Effector memory CD8-positive, alpha-beta T cell (primary cell): Measurements from ENCODE around the gene TCEANC2.
"Not testable (repeated sequence)": the region's sequence is repeated elsewhere in the genome, so short reads cannot be mapped to it uniquely, and the experiment has no call there.

Experiments
- ATAC-seq: fragments of 150-1000 bp; cut with Tn5 transposase; replicated peaks from 2 replicates; pipeline ENCODE4 v1.10.0; 2021; ENCODE audit warnings: mild to moderate bottlenecking, moderate library complexity
- DNase-seq, 3 experiments: peaks; one replicate each; pipeline ENCODE4 v3.0.0; 2021
- H3K27ac Mint-ChIP-seq, 2 donors: one replicate each; pipeline ENCODE4 v1.8.0; 2022; ENCODE audit warnings: mild to moderate bottlenecking in 2 of 2, mixed read lengths in 2 of 2, moderate library complexity in 2 of 2
- H3K27me3 Mint-ChIP-seq, 2 donors: one replicate each; pipeline ENCODE4 v1.8.0; 2022; ENCODE audit warnings: mixed read lengths in 2 of 2
- H3K36me3 Mint-ChIP-seq: one replicate; pipeline ENCODE4 v1.8.0; 2022; ENCODE audit warnings: mild to moderate bottlenecking, moderate library complexity, mixed read lengths; ENCODE audit not compliant: insufficient read depth
- H3K4me1 Mint-ChIP-seq, 2 donors: one replicate each; pipeline ENCODE4 v1.8.0; 2022; ENCODE audit warnings: low read depth in 2 of 2, mixed read lengths in 2 of 2
- H3K4me3 Mint-ChIP-seq, 2 donors: one replicate each; pipeline ENCODE4 v1.8.0; 2022; ENCODE audit warnings: mild to moderate bottlenecking in 2 of 2, mixed read lengths in 2 of 2, moderate library complexity in 2 of 2
- H3K9me3 Mint-ChIP-seq, 2 donors: one replicate each; pipeline ENCODE4 v1.8.0; 2022; ENCODE audit warnings: mixed read lengths in 2 of 2

The TCEANC2 gene

DNA sequence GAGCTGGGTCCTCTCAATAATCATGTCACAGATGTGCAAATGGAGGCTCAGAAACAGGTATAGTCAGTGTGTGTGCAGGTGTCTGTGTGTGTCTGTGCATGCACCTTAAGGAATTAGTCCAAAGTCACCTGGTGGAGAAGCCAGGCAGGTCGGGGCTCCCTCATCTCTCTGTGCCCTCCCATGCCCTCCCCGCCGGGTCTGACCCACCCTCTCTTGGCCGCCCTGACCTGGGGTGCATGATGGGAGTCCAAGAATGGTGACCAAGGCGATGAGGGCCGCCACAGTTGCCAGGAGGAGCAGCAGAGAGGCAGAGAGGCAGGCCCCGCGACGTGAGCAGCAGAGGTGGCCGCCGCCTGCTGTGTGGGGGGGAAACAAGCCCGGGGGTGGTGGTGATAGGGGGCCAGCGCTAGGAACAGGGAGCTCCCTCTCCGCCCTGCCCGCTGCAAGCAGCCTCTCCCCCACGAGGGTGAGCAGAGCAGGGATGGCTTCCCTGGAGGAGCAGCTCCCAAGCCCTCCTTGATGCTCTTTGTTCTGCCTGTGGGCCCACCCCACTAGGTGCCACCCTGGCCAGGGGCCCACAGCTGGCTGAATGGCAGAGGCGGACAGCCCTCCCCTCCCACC is 39.3 kb upstream of the TCEANC2 start:
- no peaks in the 10 kb centered on the region for H3K9me3 Mint-ChIP-seq
- no peaks in the 10 kb centered on the region for H3K36me3 Mint-ChIP-seq
- H3K4me1 Mint-ChIP-seq: no peaks in the 10 kb centered on the region
- ATAC-seq: no peak
- peaks cover 45 to 78% of the 10 kb centered on the region in 2 donors for H3K27me3 Mint-ChIP-seq
- no peak for DNase-seq
- no peak overlapping the region for H3K27ac Mint-ChIP-seq
- H3K4me3 Mint-ChIP-seq: no peak overlapping the region

- no peak overlapping the region for H3K27ac Mint-ChIP-seq
- H3K36me3 Mint-ChIP-seq: no peaks in the 10 kb centered on the region
- ATAC-seq (no peak), DNase-seq (no peak)
- peaks cover 22 to 53% of the 10 kb centered on the region in 2 donors for H3K27me3 Mint-ChIP-seq
- no peak overlapping the region for H3K4me3 Mint-ChIP-seq
- no peaks in the 10 kb centered on the region for H3K9me3 Mint-ChIP-seq
- no peaks in the 10 kb centered on the region for H3K4me1 Mint-ChIP-seq
Observed at GRCh38 chr1:54016343-54017282, 36.8 kb upstream of the TCEANC2 start.

- no peak within 1 kb of the TSS for H3K4me3 Mint-ChIP-seq
- no peaks in the 10 kb centered on the region for H3K4me1 Mint-ChIP-seq
- H3K36me3 Mint-ChIP-seq: no peaks in the 10 kb centered on the region
- DNase-seq (no peak), ATAC-seq (no peak)
- H3K9me3 Mint-ChIP-seq: no peaks in the 10 kb centered on the region
- no peak within 1 kb of the TSS for H3K27ac Mint-ChIP-seq
- peaks cover 17 to 39% of the 10 kb centered on the region in 2 donors for H3K27me3 Mint-ChIP-seq
Observed at GRCh38 chr1:54017979-54018378, 35.4 kb upstream of the TCEANC2 start, which contains the start of gene LDLRAD1. LDLRAD1 (minus strand) TSS chr1:54018186; CDS start chr1:54018112, 74 bp downstream.

GRCh38 chr1:54018635-54019034 is 34.8 kb upstream of the TCEANC2 start:
- no peaks in the 10 kb centered on the region for H3K9me3 Mint-ChIP-seq
- H3K27me3 Mint-ChIP-seq: peaks cover 10 to 33% of the 10 kb centered on the region in 2 donors
- ATAC-seq: no peak
- H3K4me1 Mint-ChIP-seq: no peaks in the 10 kb centered on the region
- no peaks in the 10 kb centered on the region for H3K36me3 Mint-ChIP-seq
- H3K4me3 Mint-ChIP-seq: no peak overlapping the region
- no peak for DNase-seq
- H3K27ac Mint-ChIP-seq: no peak overlapping the region

GRCh38 chr1:54019562-54020176 is 33.7 kb upstream of the TCEANC2 start:
- not testable (repeated sequence) for H3K4me1 Mint-ChIP-seq, H3K4me3 Mint-ChIP-seq, ATAC-seq, H3K27ac Mint-ChIP-seq, H3K9me3 Mint-ChIP-seq, H3K36me3 Mint-ChIP-seq, DNase-seq
- peaks cover 5 to 26% of the 10 kb centered on the region in 2 donors for H3K27me3 Mint-ChIP-seq

GRCh38 chr1:54024358-54024757 is 29.1 kb upstream of the TCEANC2 start:
- Mint-ChIP-seq H3K27me3 (no peaks in the 10 kb centered on the region), H3K27ac (no peak overlapping the region), H3K4me1 (peaks cover 0 to 2% of the 10 kb centered on the region in 2 donors)

GRCh38 chr1:54024811-54025210 is 28.6 kb upstream of the TCEANC2 start:
- not testable (repeated sequence) for H3K36me3 Mint-ChIP-seq, ATAC-seq, H3K27me3 Mint-ChIP-seq, H3K27ac Mint-ChIP-seq, H3K4me1 Mint-ChIP-seq, H3K9me3 Mint-ChIP-seq, DNase-seq, H3K4me3 Mint-ChIP-seq

More at GRCh38 chr1:54024358-54024757, 29.1 kb upstream of the TCEANC2 start:
- Mint-ChIP-seq H3K4me3 (no peak overlapping the region), H3K9me3 (no peaks in the 10 kb centered on the region), H3K36me3 (peaks cover 6% of the 10 kb centered on the region)
- DNase-seq: no peak
- no peak for ATAC-seq

GRCh38 chr1:54027848-54028247 is 25.6 kb upstream of the TCEANC2 start:
- ATAC-seq: no peak
- Mint-ChIP-seq H3K9me3 (no peaks in the 10 kb centered on the region), H3K27me3 (no peaks in the 10 kb centered on the region), H3K4me1 (peaks cover 0 to 2% of the 10 kb centered on the region in 2 donors), H3K4me3 (no peak overlapping the region), H3K27ac (no peak overlapping the region), H3K36me3 (peaks cover 34% of the 10 kb centered on the region)
- DNase-seq: no peak

DNA sequence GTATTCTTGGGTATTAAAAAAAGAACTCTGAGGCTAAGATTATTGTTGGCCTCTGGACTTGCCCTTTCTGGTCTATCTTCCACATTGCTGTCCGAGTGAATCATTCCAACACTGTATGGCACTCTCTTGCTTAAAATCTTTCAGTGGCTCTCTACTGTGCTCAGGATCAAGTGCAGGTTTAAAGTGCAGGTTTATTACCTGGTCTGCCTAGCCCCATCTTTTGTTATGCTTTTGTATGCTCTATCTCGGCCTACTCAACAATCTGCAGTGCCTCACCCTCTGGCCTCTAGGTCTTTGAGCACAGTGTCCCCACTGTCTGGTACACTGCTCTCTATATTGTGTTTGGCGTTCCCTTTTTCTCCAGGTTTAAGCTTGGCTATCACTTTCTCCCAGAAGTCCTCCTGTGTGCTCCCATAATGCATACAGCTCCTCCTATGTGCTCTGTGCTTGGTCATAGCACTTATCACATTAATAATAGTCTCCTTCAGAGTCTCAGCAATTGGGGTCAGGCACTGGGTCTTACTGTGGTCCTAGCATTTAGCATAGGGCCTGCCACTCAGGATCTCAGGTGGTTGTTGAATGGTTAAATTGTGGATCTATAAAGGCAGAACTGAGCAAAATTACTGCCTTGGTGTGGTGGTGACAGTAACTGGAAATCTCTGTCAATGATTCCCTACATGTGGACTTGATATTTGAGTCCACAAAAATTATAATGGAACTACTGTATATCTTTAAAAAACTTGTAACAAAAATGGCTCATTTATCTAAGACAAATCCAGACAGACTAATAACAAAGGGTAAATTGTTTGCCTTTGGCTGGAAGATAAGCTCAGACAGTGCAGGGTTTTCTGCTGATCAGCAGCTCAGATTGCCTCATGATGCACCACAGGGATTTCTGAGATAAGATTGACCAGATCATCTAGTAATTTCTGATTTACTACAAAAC is 24.8 kb upstream of the TCEANC2 start:
- no peaks in the 10 kb centered on the region for H3K27me3 Mint-ChIP-seq
- no peak overlapping the region for H3K4me3 Mint-ChIP-seq
- H3K36me3 Mint-ChIP-seq: peaks cover 41% of the 10 kb centered on the region
- peaks cover 0 to 2% of the 10 kb centered on the region in 2 donors for H3K4me1 Mint-ChIP-seq
- H3K9me3 Mint-ChIP-seq: no peaks in the 10 kb centered on the region
- DNase-seq: no peak
- peak overlapping the region; percentile 6 to 35 for H3K27ac Mint-ChIP-seq
- no peak for ATAC-seq

DNA sequence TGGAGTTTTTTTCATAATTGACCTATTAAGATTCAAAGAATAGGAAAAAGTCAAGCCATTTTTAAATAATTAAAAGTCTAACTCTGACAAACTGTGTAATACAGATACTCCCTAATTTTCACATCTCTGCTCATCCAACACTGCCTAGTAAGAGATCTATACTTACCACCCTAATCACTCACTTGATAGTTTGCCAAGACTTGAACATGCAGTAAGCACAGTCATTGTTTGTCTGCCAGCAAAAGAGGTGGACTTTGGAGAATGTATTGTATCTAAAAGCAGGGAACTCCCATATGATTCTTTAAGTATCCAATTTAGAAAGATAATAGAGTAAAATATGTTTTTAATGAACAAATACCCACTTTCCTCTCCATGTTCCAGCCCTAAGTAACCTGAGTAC is 15.9 kb upstream of the TCEANC2 start:
- DNase-seq (no peak), ATAC-seq (no peak)
- H3K27me3 Mint-ChIP-seq: no peaks in the 10 kb centered on the region
- no peaks in the 10 kb centered on the region for H3K9me3 Mint-ChIP-seq
- H3K27ac Mint-ChIP-seq: peak overlapping the region in 1 of 2 donors; percentile 71
- peaks cover 0 to 3% of the 10 kb centered on the region in 2 donors for H3K4me1 Mint-ChIP-seq
- no peak overlapping the region for H3K4me3 Mint-ChIP-seq
- H3K36me3 Mint-ChIP-seq: peaks cover 87% of the 10 kb centered on the region

- Mint-ChIP-seq H3K4me1 (peaks cover 7 to 22% of the 10 kb centered on the region in 2 donors), H3K4me3 (no peak overlapping the region), H3K27ac (peak overlapping the region in 1 of 2 donors; percentile 60), H3K36me3 (peaks cover 81% of the 10 kb centered on the region), H3K9me3 (no peaks in the 10 kb centered on the region), H3K27me3 (no peaks in the 10 kb centered on the region)
- no peak for ATAC-seq
- DNase-seq: no peak
Observed at GRCh38 chr1:54041806-54042205, 11.6 kb upstream of the TCEANC2 start.

DNA sequence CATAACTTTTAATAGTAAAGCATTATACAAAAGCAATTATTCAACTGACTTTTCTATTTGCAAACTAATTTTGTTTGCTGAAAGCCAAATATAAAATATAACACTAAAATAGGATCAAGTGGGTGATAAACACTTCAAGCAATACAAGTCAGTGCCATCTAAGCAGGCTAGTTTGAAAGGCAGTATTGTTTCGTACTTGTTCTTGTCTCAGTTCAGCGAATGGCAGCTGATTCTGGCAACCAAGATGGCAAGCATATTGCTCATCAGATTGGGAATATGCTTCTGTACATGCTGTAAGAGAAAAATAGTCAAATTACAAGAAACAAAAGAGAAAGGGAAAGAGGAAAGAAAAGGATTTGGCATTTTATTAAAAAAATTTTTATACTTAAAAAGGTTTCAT is 7.9 kb upstream of the TCEANC2 start:
- H3K9me3 Mint-ChIP-seq: no peaks in the 10 kb centered on the region
- ATAC-seq: no peak
- no peaks in the 10 kb centered on the region for H3K27me3 Mint-ChIP-seq
- peak overlapping the region in 1 of 2 donors; percentile 38 for H3K27ac Mint-ChIP-seq
- peaks cover 58% of the 10 kb centered on the region for H3K36me3 Mint-ChIP-seq
- H3K4me3 Mint-ChIP-seq: no peak overlapping the region
- no peak for DNase-seq
- peaks cover 7 to 38% of the 10 kb centered on the region in 2 donors for H3K4me1 Mint-ChIP-seq
